SK-N-MC (cell line): ENCODE results near the gene POU3F1.
A peak's percentile ranks its signal among the peaks of the same experiment; 100 is the strongest.

Experiments
- DNase-seq: peaks from one replicate; pipeline ENCODE4 v3.0.0-alpha.2; 2011; ENCODE audit warnings: low read depth, low spot score
- H3K27ac ChIP-seq: fragments of 200-600 bp; sonication (generic); 2 replicates; pipeline ENCODE4 v1.5.1; 2016; ENCODE audit warnings: mixed run types
- H3K36me3 ChIP-seq: fragments of 200-600 bp; sonication (generic); 2 replicates; pipeline ENCODE4 v1.6.1; 2017; ENCODE audit warnings: antibody characterized with exemption, low read length, mixed read lengths; ENCODE audit not compliant: insufficient read depth
- H3K4me3 ChIP-seq: fragments of 200-600 bp; sonication (generic); 2 replicates; pipeline ENCODE4 v1.5.1; 2016
- H3K9ac ChIP-seq: fragments of 200-600 bp; sonication (generic); 2 replicates; pipeline ENCODE4 v1.8.0; 2017; ENCODE audit warnings: mixed run types, mixed read lengths; ENCODE audit not compliant: insufficient read length
- H3K9me3 ChIP-seq: fragments of 200-600 bp; sonication (generic); 2 replicates; pipeline ENCODE4 v1.6.1; 2017; ENCODE audit warnings: low read depth, mild to moderate bottlenecking, antibody characterized with exemption, low read length, moderate library complexity, mixed read lengths
- EZH2 ChIP-seq: fragments of 200-600 bp; sonication (generic); IDR thresholded peaks from one replicate; pipeline ENCODE4 v1.6.1; 2017; ENCODE audit warnings: antibody characterized with exemption
- FOXP2 ChIP-seq: optimal IDR thresholded peaks from 2 replicates; pipeline ENCODE3; 2011; ENCODE audit warnings: mild to moderate bottlenecking, moderate library complexity; ENCODE audit not compliant: insufficient read depth; ENCODE audit errors: extremely low read length, control extremely low read depth
- POLR2AphosphoS5 ChIP-seq: IDR thresholded peaks from 2 replicates; pipeline ENCODE4 v1.6.1; 2012; ENCODE audit warnings: mild to moderate bottlenecking, low read depth, low read length, borderline replicate concordance

The POU3F1 gene

GRCh38 chr1:38009841-38010180, 36.8 kb downstream of the POU3F1 start:
- TF ChIP-seq EZH2 (no peak), POLR2AphosphoS5 (no peak), FOXP2 (no peak)
- Histone ChIP-seq H3K9ac (no peak overlapping the region), H3K4me3 (no peak overlapping the region), H3K27ac (peak overlapping the region; percentile 91; the same call in 1 of the 2 replicates), H3K9me3 (no peaks in the 10 kb centered on the region), H3K36me3 (peaks cover 8% of the 10 kb centered on the region; the same call in 1 of the 2 replicates)
- DNase-seq: no peak

- TF ChIP-seq EZH2 (no peak), FOXP2 (no peak), POLR2AphosphoS5 (no peak; the same call in 1 of the 2 replicates)
- no peaks in the 10 kb centered on the region for H3K9me3 ChIP-seq
- peaks cover 3% of the 10 kb centered on the region; the same call in 1 of the 2 replicates for H3K36me3 ChIP-seq
- H3K4me3 ChIP-seq: no peak overlapping the region
- peak overlapping the region; percentile 65 for H3K9ac ChIP-seq
- DNase-seq: no peak
- peak overlapping the region; percentile 91 for H3K27ac ChIP-seq
Observed at GRCh38 chr1:38009088-38009840, 37.3 kb downstream of the POU3F1 start.

- no peak for TF ChIP-seq EZH2
- no peak for TF ChIP-seq FOXP2
- no peak for TF ChIP-seq POLR2AphosphoS5
- peak overlapping the region; percentile 42 for H3K27ac ChIP-seq
- no peaks in the 10 kb centered on the region for H3K36me3 ChIP-seq
- no peaks in the 10 kb centered on the region for H3K9me3 ChIP-seq
- no peak overlapping the region for H3K9ac ChIP-seq
- DNase-seq: no peak
- peak overlapping the region; percentile 61 for H3K4me3 ChIP-seq
Observed at GRCh38 chr1:38006008-38006828, 40.4 kb downstream of the POU3F1 start.

GRCh38 chr1:38005195-38006007, 41.2 kb downstream of the POU3F1 start, which contains the start of gene FHL3:
TSS of gene FHL3 (minus strand) at chr1:38005514. CDS start at chr1:37999412, 6,102 bp downstream.
- peak within 1 kb of the TSS; percentile 44 for H3K27ac ChIP-seq

GRCh38 chr1:38004284-38005108, 42.1 kb downstream of the POU3F1 start:
- no peaks in the 10 kb centered on the region for H3K9me3 ChIP-seq
- no peak for TF ChIP-seq POLR2AphosphoS5
- TF ChIP-seq FOXP2: no peak
- no peak for TF ChIP-seq EZH2
- no peak for DNase-seq
- H3K27ac ChIP-seq: peak overlapping the region; percentile 44; the same call in 1 of the 2 replicates
- no peaks in the 10 kb centered on the region for H3K36me3 ChIP-seq
- peak overlapping the region; percentile 96 for H3K4me3 ChIP-seq
- H3K9ac ChIP-seq: peak overlapping the region; percentile 91

More at GRCh38 chr1:38005195-38006007, 41.2 kb downstream of the POU3F1 start, which contains the start of gene FHL3:
- Histone ChIP-seq H3K9me3 (no peaks in the 10 kb centered on the region), H3K4me3 (peak within 1 kb of the TSS; percentile 96), H3K9ac (peak within 1 kb of the TSS; percentile 91), H3K36me3 (no peaks in the 10 kb centered on the region)
- no peak for DNase-seq
- TF ChIP-seq EZH2 (no peak), FOXP2 (no peak), POLR2AphosphoS5 (0 out of 2 replicates have a peak, but pooled peaks have one; percentile 36)

GRCh38 chr1:38003261-38004250, 43.0 kb downstream of the POU3F1 start:
- Histone ChIP-seq H3K9ac (peak overlapping the region; percentile 91), H3K9me3 (no peaks in the 10 kb centered on the region), H3K36me3 (peaks cover 8% of the 10 kb centered on the region), H3K4me3 (peak overlapping the region; percentile 96), H3K27ac (peak overlapping the region; percentile 44; the same call in 1 of the 2 replicates)
- DNase-seq: no peak
- TF ChIP-seq POLR2AphosphoS5 (no peak), FOXP2 (no peak), EZH2 (no peak)
